SK-N-MC (cell line): ENCODE results near the gene GNAO1.

Experiments used
- EZH2 ChIP-seq: fragments of 200-600 bp; sonication (generic); IDR thresholded peaks from one replicate; pipeline ENCODE4 v1.6.1; 2017; ENCODE audit warnings: antibody characterized with exemption
- FOXP2 ChIP-seq: optimal IDR thresholded peaks from 2 replicates; pipeline ENCODE3; 2011; ENCODE audit warnings: mild to moderate bottlenecking, moderate library complexity; ENCODE audit not compliant: insufficient read depth; ENCODE audit errors: extremely low read length, control extremely low read depth
- POLR2AphosphoS5 ChIP-seq: IDR thresholded peaks from 2 replicates; pipeline ENCODE4 v1.6.1; 2012; ENCODE audit warnings: mild to moderate bottlenecking, low read depth, low read length, borderline replicate concordance

- no peak for TF ChIP-seq EZH2
- TF ChIP-seq FOXP2 = no peak
- TF ChIP-seq POLR2AphosphoS5 = no peak
These were observed 66.0 kb downstream of the GNAO1 start for GRCh38 chr16:56257239-56257638.
